GM19351 (cell line): ENCODE data around the gene ZNF592.
"Not testable (repeated sequence)": the region's sequence is repeated elsewhere in the genome, so short reads cannot be mapped to it uniquely, and the experiment has no call there.

Source experiments
- ATAC-seq: cut with Tn5 transposase; IDR thresholded peaks from one replicate; pipeline ENCODE4 v1.9.1; 2021; ENCODE audit warnings: mild to moderate bottlenecking, moderate library complexity; ENCODE audit not compliant: unreplicated experiment

ZNF592 gene

GRCh38 chr15:84740691-84741090 is 7.7 kb upstream of the ZNF592 start:
- ATAC-seq, result no peak

DNA sequence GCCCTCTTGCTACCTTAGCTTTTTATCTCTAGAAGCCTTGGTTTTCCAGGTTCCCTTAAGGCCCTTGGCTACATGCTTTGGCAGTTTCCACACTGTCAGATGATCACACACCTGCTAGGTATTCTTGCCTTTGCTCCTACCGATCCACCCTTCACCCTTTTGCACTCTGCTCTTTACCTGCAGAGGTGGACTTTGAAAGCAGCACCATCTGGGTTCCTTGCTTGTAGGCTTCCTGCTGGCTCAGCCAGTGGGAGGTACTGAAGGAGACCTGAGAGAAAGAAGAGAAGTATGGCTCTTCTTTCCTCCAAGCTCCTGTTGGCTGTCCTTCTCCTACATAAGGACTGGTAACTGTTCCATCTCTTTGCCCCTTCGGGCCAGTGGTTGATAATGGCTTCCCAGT is 7.3 kb upstream of the ZNF592 start:
- ATAC-seq, result no peak

GRCh38 chr15:84747416-84748273 is 747 bp upstream of the ZNF592 start:
- peak; percentile 51 for ATAC-seq

GRCh38 chr15:84749111-84749991 is 959 bp downstream of the ZNF592 start:
- no peak for ATAC-seq

DNA sequence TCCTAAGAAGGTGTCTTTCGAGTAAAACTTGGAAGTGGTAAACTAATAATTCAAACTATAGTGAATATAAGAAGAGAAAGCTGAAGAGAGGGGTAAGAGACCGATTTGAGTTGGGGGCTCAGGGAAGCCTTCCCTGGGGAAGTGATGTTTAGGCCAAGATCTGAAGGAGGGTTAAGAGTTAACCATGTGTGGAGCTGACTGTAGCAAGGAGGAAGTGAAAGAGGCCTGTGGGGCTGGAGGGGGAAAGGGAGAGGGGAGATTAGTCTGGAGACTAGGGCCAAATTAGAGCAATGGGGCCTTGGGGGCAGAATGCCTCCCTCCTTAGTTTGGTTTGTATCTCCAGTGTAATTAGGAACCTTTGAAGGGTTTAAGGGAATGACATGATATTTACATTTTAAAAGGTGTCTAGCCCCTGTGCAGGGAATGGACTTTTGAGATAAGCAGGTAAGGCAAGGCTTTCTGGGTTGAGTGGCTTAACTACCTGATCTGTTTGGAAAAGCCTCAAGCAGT is 2.2 kb downstream of the ZNF592 start:
- ATAC-seq, result peak; percentile 28

DNA sequence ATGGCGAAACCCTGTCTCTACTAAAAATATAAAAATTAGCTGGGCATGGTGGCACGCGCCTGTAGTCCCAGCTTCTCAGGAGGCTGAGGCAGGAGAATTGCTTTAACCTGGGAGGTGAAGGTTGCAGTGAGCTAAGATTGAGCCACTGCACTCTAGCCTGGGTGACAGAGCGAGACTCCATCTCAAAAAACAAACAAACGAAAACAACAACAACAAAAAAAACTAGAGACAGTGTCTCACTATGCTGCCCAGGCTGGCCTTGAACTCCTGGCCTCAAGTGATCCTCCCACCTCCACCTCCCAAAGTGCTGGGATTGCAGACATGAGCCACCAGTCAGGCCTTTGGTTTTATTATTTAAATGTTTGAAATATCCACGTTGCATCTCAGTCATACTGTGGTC is 3.3 kb downstream of the ZNF592 start:
- not testable (repeated sequence) for ATAC-seq

DNA sequence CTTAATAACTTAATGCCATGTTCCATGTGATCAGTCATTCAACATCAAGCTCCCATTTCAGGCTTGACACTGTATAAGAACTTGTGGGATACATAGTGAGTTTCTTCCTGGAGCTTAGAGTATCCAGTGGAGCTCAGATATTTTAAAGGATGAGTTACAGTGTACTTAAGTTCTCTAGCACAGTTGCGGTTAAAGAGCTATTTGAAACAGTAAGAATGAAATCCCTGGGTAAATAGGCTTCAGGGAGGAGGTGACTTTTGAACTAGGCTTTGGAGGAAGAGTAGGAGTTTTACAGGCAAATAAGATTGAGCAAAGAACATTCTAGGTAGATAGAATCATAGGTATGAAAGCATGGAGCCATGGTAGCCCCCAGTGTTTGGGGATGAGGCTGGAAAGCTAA is 3.8 kb downstream of the ZNF592 start:
- ATAC-seq, result no peak

- no peak for ATAC-seq
Measured at GRCh38 chr15:84752700-84753099, 4.3 kb downstream of the ZNF592 start.

DNA sequence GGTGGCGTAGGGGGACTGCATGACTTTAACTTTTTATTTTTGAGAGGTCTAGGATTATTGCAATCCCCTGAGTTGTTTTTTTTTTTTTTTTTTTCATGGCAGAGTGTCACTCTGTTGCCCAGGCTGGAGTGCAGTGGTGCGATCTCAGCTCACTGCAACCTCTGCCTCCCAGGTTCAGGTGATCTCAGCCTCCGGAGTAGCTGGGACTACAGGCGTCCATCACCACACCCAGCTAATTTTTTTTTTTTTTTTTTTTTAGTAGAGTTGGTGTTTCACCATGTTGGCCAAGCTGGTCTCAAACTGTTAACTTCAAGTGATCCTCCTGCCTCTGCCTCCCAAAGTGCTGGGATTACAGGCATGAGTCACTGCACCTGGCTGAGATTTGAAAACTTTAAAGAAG is 6.5 kb downstream of the ZNF592 start:
- not testable (repeated sequence) for ATAC-seq

GRCh38 chr15:84755736-84756527 is 7.5 kb downstream of the ZNF592 start:
- no peak for ATAC-seq

DNA sequence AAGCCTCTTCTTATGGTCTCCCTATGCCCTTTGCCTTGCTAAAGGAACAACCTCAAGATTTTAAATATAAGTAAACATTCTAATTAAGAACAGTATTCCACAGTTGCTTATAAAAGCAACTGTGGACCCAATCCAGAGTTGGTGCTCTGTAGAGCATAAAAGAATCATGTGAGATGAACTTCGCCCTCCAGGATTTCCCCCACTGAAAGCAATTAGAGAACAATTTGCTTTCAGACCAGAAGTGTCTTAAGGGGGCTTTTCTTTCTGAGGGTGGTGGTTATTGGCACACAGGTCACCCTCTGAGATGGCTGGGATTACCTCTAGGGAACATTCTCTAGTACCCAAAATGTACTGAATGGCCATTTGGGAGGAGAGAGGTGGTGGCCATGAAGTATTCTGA is 10.6 kb downstream of the ZNF592 start:
- no peak for ATAC-seq

DNA sequence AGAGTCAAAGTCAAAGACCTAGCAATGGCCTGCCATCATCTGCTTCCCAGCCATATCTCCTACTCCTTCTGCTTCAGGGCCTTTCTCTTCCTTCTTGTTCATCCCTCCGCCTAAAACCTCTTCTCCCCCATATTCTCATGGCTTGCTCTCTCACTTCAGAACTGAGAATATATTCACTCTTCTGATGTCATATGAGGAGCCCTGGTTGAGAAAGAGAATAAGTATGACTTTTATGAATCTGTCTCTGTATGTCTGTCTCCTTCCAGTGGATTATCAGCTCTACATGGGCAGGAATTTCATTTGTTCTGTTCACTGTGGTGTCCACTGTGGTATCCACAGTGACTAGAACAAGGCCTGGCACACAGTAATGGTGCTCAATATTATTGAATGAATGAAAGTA is 11.8 kb downstream of the ZNF592 start:
- no peak for ATAC-seq

- peak; percentile 73 for ATAC-seq
Measured at GRCh38 chr15:84761607-84762131, 13.3 kb downstream of the ZNF592 start.

GRCh38 chr15:84762840-84763572 is 14.6 kb downstream of the ZNF592 start:
- no peak for ATAC-seq

GRCh38 chr15:84764585-84764984 is 16.2 kb downstream of the ZNF592 start:
- no peak for ATAC-seq

DNA sequence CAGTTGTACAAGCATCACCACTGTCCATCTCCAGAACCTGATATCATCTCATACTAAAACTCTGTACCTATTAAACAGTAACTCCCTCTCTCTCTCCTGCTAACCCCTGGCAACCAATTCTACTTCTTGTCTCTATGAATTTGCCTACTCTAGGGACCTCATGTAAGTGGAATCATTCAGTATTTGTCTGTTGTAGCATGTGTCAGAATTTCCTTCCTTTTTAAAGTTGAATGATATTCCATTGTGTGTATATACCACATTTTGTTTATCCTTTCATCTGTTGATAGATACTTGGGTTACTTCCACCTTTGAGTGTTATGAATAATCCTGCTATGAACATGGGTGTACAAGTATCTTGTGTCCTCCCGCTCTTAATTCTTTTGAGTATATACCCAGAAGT is 16.6 kb downstream of the ZNF592 start:
- no peak for ATAC-seq

GRCh38 chr15:84765675-84766074 is 17.3 kb downstream of the ZNF592 start:
- ATAC-seq, result no peak

GRCh38 chr15:84766461-84767035 is 18.2 kb downstream of the ZNF592 start:
- no peak for ATAC-seq

- ATAC-seq, result no peak
Measured at GRCh38 chr15:84772031-84772430, 23.6 kb downstream of the ZNF592 start.

- no peak for ATAC-seq
Measured at GRCh38 chr15:84772467-84772866, 24.1 kb downstream of the ZNF592 start.
